Measurements from ENCODE around the gene TXNDC11. TPM values are rescaled to one million over a fixed set of nuclear protein-coding genes. Genes with fewer than 3 reads are reported as not detected.

The TXNDC11 gene
- total RNA-seq, 1 donor from 2014 or later = 86.5 TPM

- intact Hi-C loops (cut with DNase I) = no loop called here
Observed at GRCh38 chr16:11717811-11718210, 24.8 kb downstream of the TXNDC11 start.

GRCh38 chr16:11716336-11716735, 26.3 kb downstream of the TXNDC11 start:
- Histone ChIP-seq H3K27ac (peak overlapping the region in 1 of 2 donors; percentile 5), H3K4me3 (no peak overlapping the region), H3K9me3 (no peaks in the 10 kb centered on the region), H3K27me3 (no peaks in the 10 kb centered on the region), H3K4me1 (peaks cover 0 to 2% of the 10 kb centered on the region in 2 donors), H3K36me3 (peaks cover 40 to 43% of the 10 kb centered on the region in 2 donors)
- no peak for TF ChIP-seq CTCF (IDR thresholded peaks at IDR 0.05)
- intact Hi-C loops (cut with DNase I) = no loop called here
- no peak for DNase-seq (ENCODE audit: low spot score in 2 of 2)

More at GRCh38 chr16:11717811-11718210, 24.8 kb downstream of the TXNDC11 start:
- peaks cover 0 to 2% of the 10 kb centered on the region in 2 donors for H3K4me1 ChIP-seq
- peaks cover 43 to 48% of the 10 kb centered on the region in 2 donors for H3K36me3 ChIP-seq
- no peak overlapping the region for H3K4me3 ChIP-seq
- DNase-seq (ENCODE audit: low spot score in 2 of 2) = no peak
- no peaks in the 10 kb centered on the region for H3K9me3 ChIP-seq
- no peak overlapping the region for H3K27ac ChIP-seq
- no peak for TF ChIP-seq CTCF (IDR thresholded peaks at IDR 0.05)
- H3K27me3 ChIP-seq = no peaks in the 10 kb centered on the region

- no peak for DNase-seq (ENCODE audit: low spot score in 2 of 2)
- Histone ChIP-seq H3K4me1 (no peaks in the 10 kb centered on the region), H3K27ac (no peak overlapping the region), H3K36me3 (peaks cover 34 to 39% of the 10 kb centered on the region in 2 donors), H3K9me3 (no peaks in the 10 kb centered on the region), H3K27me3 (no peaks in the 10 kb centered on the region), H3K4me3 (no peak overlapping the region)
- intact Hi-C loops (cut with DNase I) = loop anchor here (1.0 kb wide), 1 partner anchor 308 kb away; no protein-coding TSS in a partner anchor
- TF ChIP-seq CTCF (IDR thresholded peaks at IDR 0.05) = no peak
Observed at GRCh38 chr16:11715246-11715947, 27.3 kb downstream of the TXNDC11 start.

- no peaks in the 10 kb centered on the region for H3K4me1 ChIP-seq
- intact Hi-C loops (cut with DNase I) = loop anchor here (2.0 kb wide), 1 partner anchor 181 kb away; no protein-coding TSS in a partner anchor
- peaks cover 14 to 31% of the 10 kb centered on the region in 2 donors for H3K36me3 ChIP-seq
- H3K27ac ChIP-seq = no peak overlapping the region
- H3K9me3 ChIP-seq = no peaks in the 10 kb centered on the region
- H3K4me3 ChIP-seq = no peak overlapping the region
- no peaks in the 10 kb centered on the region for H3K27me3 ChIP-seq
- no peak for DNase-seq (ENCODE audit: low spot score in 2 of 2)
- no peak for TF ChIP-seq CTCF (IDR thresholded peaks at IDR 0.05)
Observed at GRCh38 chr16:11712122-11712521, 30.5 kb downstream of the TXNDC11 start.

- Histone ChIP-seq H3K36me3 (peaks cover 14 to 31% of the 10 kb centered on the region in 2 donors), H3K27me3 (no peaks in the 10 kb centered on the region), H3K27ac (no peak overlapping the region), H3K4me1 (no peaks in the 10 kb centered on the region), H3K9me3 (no peaks in the 10 kb centered on the region), H3K4me3 (no peak overlapping the region)
- intact Hi-C loops (cut with DNase I) = loop anchor here (2.0 kb wide), 1 partner anchor 181 kb away; no protein-coding TSS in a partner anchor
- TF ChIP-seq CTCF (IDR thresholded peaks at IDR 0.05) = no peak
- no peak for DNase-seq (ENCODE audit: low spot score in 2 of 2)
Observed at GRCh38 chr16:11711662-11712061, 31.0 kb downstream of the TXNDC11 start.

All from ascending aorta (tissue), 2 donors.